ENCODE measurements around the gene CPED1.

DNA sequence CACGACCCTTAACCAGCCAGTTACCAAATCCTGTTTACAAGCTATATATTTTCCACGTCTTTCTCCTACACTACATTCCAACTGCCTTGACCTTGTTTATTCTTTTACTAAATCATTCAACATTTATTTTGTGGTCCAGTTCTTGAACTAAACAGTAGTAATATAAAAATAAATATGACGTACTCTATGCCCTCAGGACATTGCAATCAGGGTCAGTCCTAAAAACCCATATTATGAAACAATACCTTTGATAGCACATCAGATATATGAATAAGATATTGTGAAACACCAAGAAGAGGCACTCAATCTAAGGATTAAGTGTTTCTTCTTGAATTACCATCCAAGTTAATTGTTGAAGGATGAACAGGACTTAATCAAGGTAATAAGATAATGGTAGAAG is 287.8 kb downstream of the CPED1 start:
- TF ChIP-seq EZH2 (IDR thresholded peaks at IDR 0.05; ENCODE audit: borderline replicate concordance, insufficient read depth, low read length, poor library complexity, severe bottlenecking) (no peak), CTCF (IDR thresholded peaks at IDR 0.05; ENCODE audit: poor library complexity, severe bottlenecking) (no peak), EP300 (conservative IDR thresholded peaks at IDR 0.05; ENCODE audit: poor library complexity, severe bottlenecking) (no peak), SMC3 (conservative IDR thresholded peaks at IDR 0.05; ENCODE audit: poor library complexity) (no peak), POLR2AphosphoS5 (IDR thresholded peaks at IDR 0.05) (no peak), RAD21 (conservative IDR thresholded peaks at IDR 0.05) (no peak), REST (IDR thresholded peaks at IDR 0.05; ENCODE audit: borderline replicate concordance) (no peak), MXI1 (conservative IDR thresholded peaks at IDR 0.05; ENCODE audit: poor library complexity, severe bottlenecking) (no peak)
